Kidney (tissue), 14 donors: ENCODE results near the gene ASCL3. TPM values are rescaled to one million over a fixed set of nuclear protein-coding genes. Genes with fewer than 3 reads are reported as not detected.
"Not testable (repeated sequence)": the region's sequence is repeated elsewhere in the genome, so short reads cannot be mapped to it uniquely, and the experiment has no call there.

Source experiments
- DNase-seq, 5 donors: peaks; one replicate each; pipeline ENCODE4 v3.0.0-alpha.2; 2013 to 2020
- FAIRE-seq: peaks from 2 replicates; lab custom pipeline; 2012; peaks lifted over from hg19 to GRCh38; lab: Jason Lieb, UNC
- H3K27ac ChIP-seq, 2 donors: one replicate each; pipeline ENCODE4 v1.7.0; 2013; ENCODE audit warnings: low read depth in 2 of 2, low read length in 2 of 2, inconsistent platforms in 1 of 2
- H3K27me3 ChIP-seq: one replicate; pipeline ENCODE4 v1.7.1; 2013; ENCODE audit warnings: low read length, inconsistent platforms; ENCODE audit not compliant: control insufficient read depth, insufficient read depth
- H3K36me3 ChIP-seq, 3 donors: one replicate each; pipeline versions ENCODE4 v1.7.0 to v1.7.1; 2013; ENCODE audit warnings: low read length in 3 of 3, control low read depth in 1 of 3, inconsistent platforms in 1 of 3; ENCODE audit not compliant: insufficient read depth in 3 of 3, control insufficient read depth in 2 of 3
- H3K4me1 ChIP-seq, 3 donors: one replicate each; pipeline versions ENCODE4 v1.7.0 to v1.7.1; 2013; ENCODE audit warnings: low read length in 3 of 3, inconsistent platforms in 1 of 3, low read depth in 1 of 3; ENCODE audit not compliant: control insufficient read depth in 2 of 3, insufficient read depth in 2 of 3
- H3K4me3 ChIP-seq, 3 donors: one replicate each; pipeline versions ENCODE4 v1.7.0 to v1.8.1; 2013; ENCODE audit warnings: low read length in 3 of 3, control low read depth in 1 of 3, inconsistent platforms in 1 of 3
- H3K9ac ChIP-seq, 3 donors: one replicate each; pipeline versions ENCODE4 v1.7.0 to v1.7.1; 2013; ENCODE audit warnings: low read length in 3 of 3, control low read depth in 1 of 3, inconsistent platforms in 1 of 3
- H3K9me3 ChIP-seq, 3 donors: one replicate each; pipeline versions ENCODE4 v1.7.0 to v1.7.1; 2013; ENCODE audit warnings: low read length in 3 of 3, control low read depth in 1 of 3, inconsistent platforms in 1 of 3; ENCODE audit not compliant: control insufficient read depth in 2 of 3, insufficient read depth in 1 of 3
- CTCF ChIP-seq: IDR thresholded peaks from 3 replicates; pipeline ENCODE4 v1.5.1; 2012; ENCODE audit warnings: mild to moderate bottlenecking, moderate library complexity, borderline replicate concordance; ENCODE audit not compliant: insufficient read depth; ENCODE audit errors: extremely low read depth
- intact Hi-C: fragments of 100-400 bp; cut with DNase I; formaldehyde crosslinking; loops from one replicate; pipeline ENCODE4 v1.11.1; 2022
- polyA plus RNA-seq: library from polyadenylated mRNA; stranded (reverse); fragments of 350-450 nt; fragmentation: Illumina TruSeq; extraction: RNeasy Lipid Tissue Mini Kit (QIAGEN cat#74804); gene quantifications from one replicate; pipeline ENCODE4 v1.2.3, GENCODE V29; 2014; ENCODE audit warnings: low read depth, low replicate concordance; ENCODE audit not compliant: insufficient read depth
- total RNA-seq: library from RNA; stranded (reverse); fragmentation: NEBNext Ultra II Directional; extraction: Animal tissue kit (Norgen Biotek cat#: 25700); gene quantifications from one replicate; pipeline ENCODE4 v1.2.1, GENCODE V29; 2021
- donor health status: control.
- donor health status: control.
- donor health status: control.
- donor health status: control.
- donor health status: control.
- donor health status: DM: yes; HTN: yes; CAD: no.
- donor health status: Normal renal cell carcinoma (clear cell type).

The ASCL3 gene
- total and polyA plus RNA-seq, 2 donors from 2014 or later, result not detected

- intact Hi-C loops, result no loop called here
- no peaks in the 10 kb centered on the region for H3K9me3 ChIP-seq
- H3K27ac ChIP-seq, result no peak overlapping the region
- FAIRE-seq (no peak), DNase-seq (no peak)
- no peak for TF ChIP-seq CTCF
- no peaks in the 10 kb centered on the region for H3K27me3 ChIP-seq
- H3K4me1 ChIP-seq, result no peaks in the 10 kb centered on the region
- no peaks in the 10 kb centered on the region for H3K36me3 ChIP-seq
- no peak overlapping the region for H3K4me3 ChIP-seq
- no peak overlapping the region for H3K9ac ChIP-seq
Observed at GRCh38 chr11:8987446-8987845, 44.6 kb upstream of the ASCL3 start.

GRCh38 chr11:8986772-8987171 is 44.0 kb upstream of the ASCL3 start:
- H3K27ac ChIP-seq, H3K27me3 ChIP-seq, H3K36me3 ChIP-seq, H3K4me3 ChIP-seq, H3K4me1 ChIP-seq, FAIRE-seq, H3K9ac ChIP-seq, DNase-seq, intact Hi-C loops, H3K9me3 ChIP-seq: not testable (repeated sequence)

GRCh38 chr11:8985462-8985861 is 42.6 kb upstream of the ASCL3 start:
- Histone ChIP-seq H3K27me3 (no peaks in the 10 kb centered on the region), H3K4me3 (no peak overlapping the region), H3K4me1 (no peaks in the 10 kb centered on the region), H3K9me3 (no peaks in the 10 kb centered on the region), H3K27ac (no peak overlapping the region), H3K36me3 (no peaks in the 10 kb centered on the region), H3K9ac (no peak overlapping the region)
- no peak for TF ChIP-seq CTCF
- DNase-seq, result no peak
- intact Hi-C loops, result no loop called here
- FAIRE-seq, result no peak

- TF ChIP-seq CTCF, result no peak
- Histone ChIP-seq H3K4me1 (no peaks in the 10 kb centered on the region), H3K9ac (no peak overlapping the region), H3K27ac (no peak overlapping the region), H3K9me3 (no peaks in the 10 kb centered on the region), H3K27me3 (no peaks in the 10 kb centered on the region), H3K4me3 (no peak overlapping the region), H3K36me3 (no peaks in the 10 kb centered on the region)
- DNase-seq (no peak), FAIRE-seq (no peak)
- intact Hi-C loops, result no loop called here
Observed at GRCh38 chr11:8983552-8983951, 40.7 kb upstream of the ASCL3 start.
